ENCODE results near the gene MON2. TPM values are rescaled to one million over a fixed set of nuclear protein-coding genes. Genes with fewer than 3 reads are reported as not detected.

MON2 gene
- total and polyA plus RNA-seq, 2 of the 8 experiments (the other 6 are each of a cell fraction or from before 2014, with no cell fraction given) = 3.8 to 21.8 TPM

DNA sequence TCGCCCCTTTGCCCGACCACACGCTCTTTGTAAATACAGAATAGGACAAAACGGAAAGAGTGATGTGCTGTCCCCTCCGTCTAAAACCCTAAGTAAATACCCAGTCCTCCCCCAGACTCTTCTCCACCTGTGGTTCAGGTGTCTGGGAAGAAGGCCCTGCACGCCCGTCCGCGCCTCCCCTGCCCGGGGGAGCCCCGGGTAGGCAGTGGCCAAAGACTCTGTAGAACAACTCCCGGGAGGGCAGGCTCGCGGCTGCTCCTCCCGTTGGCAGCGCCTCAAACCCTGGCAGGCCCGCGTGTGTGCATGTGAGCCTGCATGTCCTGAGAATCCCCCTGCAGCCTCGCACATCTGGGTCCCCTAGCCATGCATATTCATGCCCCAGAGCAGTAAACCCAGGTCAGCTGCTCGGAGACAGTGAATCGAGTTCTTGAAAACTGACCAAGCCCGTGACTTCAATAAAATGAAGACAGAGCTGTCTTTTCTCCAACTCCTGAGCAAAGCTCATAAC is 165.8 kb downstream of the MON2 start:
- POLR2A ChIA-PET (ENCODE audit: partially characterized antibody) = interaction anchor here (1.1 to 1.7 kb wide), 4 partner anchors 8 to 30 kb away, joined by 3 to 5 read pairs (median 4); no protein-coding TSS in a partner anchor
- TF ChIP-seq, protein P1, sequence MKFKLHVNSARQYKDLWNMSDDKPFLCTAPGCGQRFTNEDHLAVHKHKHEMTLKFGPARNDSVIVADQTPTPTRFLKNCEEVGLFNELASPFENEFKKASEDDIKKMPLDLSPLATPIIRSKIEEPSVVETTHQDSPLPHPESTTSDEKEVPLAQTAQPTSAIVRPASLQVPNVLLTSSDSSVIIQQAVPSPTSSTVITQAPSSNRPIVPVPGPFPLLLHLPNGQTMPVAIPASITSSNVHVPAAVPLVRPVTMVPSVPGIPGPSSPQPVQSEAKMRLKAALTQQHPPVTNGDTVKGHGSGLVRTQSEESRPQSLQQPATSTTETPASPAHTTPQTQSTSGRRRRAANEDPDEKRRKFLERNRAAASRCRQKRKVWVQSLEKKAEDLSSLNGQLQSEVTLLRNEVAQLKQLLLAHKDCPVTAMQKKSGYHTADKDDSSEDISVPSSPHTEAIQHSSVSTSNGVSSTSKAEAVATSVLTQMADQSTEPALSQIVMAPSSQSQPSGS (IDR thresholded peaks at IDR 0.05; ENCODE audit: low read length) = no peak
- TF ChIP-seq BACH1 (IDR thresholded peaks at IDR 0.05; ENCODE audit: low read length) (no peak), SIX5 (IDR thresholded peaks at IDR 0.05; ENCODE audit: low read depth, low read length) (no peak), TEAD4 (IDR thresholded peaks at IDR 0.05; ENCODE audit: low read depth, low read length) (no peak), EGR1 (IDR thresholded peaks at IDR 0.05; ENCODE audit: borderline replicate concordance, low read depth, low read length) (no peak), RXRA (IDR thresholded peaks at IDR 0.05; ENCODE audit: insufficient read depth, low read depth, low read length) (no peak), CHD2 (IDR thresholded peaks at IDR 0.05; ENCODE audit: low read length) (no peak), SIRT6 (IDR thresholded peaks at IDR 0.05; ENCODE audit: low read length) (no peak)
- TF ChIP-seq, protein P2, sequence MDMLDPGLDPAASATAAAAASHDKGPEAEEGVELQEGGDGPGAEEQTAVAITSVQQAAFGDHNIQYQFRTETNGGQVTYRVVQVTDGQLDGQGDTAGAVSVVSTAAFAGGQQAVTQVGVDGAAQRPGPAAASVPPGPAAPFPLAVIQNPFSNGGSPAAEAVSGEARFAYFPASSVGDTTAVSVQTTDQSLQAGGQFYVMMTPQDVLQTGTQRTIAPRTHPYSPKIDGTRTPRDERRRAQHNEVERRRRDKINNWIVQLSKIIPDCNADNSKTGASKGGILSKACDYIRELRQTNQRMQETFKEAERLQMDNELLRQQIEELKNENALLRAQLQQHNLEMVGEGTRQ (IDR thresholded peaks at IDR 0.05; ENCODE audit: low read length) = no peak
- TF ChIP-seq, protein P3, sequence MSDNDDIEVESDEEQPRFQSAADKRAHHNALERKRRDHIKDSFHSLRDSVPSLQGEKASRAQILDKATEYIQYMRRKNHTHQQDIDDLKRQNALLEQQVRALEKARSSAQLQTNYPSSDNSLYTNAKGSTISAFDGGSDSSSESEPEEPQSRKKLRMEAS (IDR thresholded peaks at IDR 0.05) = peak; percentile 95

More for the DNA sequence above, 165.8 kb downstream of the MON2 start:
- H2BK12ac ChIP-seq (ENCODE audit: low read depth, low read length) = peak overlapping the region; percentile 82; the same call in 1 of the 2 replicates
- H3K4me1 ChIP-seq (replicated peaks in 1 of 4; ENCODE audit: control insufficient read depth in 3 of 4, insufficient read depth in 4 of 4, low read length in 3 of 4) = peaks cover 15 to 25% (median 19%) of the 10 kb centered on the region in 4 experiments
- H3K9me3 ChIP-seq (ENCODE audit: insufficient read depth in 2 of 2, low read depth in 1 of 2, low read length in 1 of 2) = no peaks in the 10 kb centered on the region
- peak overlapping the region; percentile 47 for H4K91ac ChIP-seq (replicated peaks; ENCODE audit: insufficient read length, low read length)
- no peak overlapping the region for H3K4ac ChIP-seq (replicated peaks; ENCODE audit: insufficient read length, low read depth, low read length)
- 0 out of 2 replicates have a peak overlapping the region, but pooled peaks have one; percentile 24 for H2BK20ac ChIP-seq (ENCODE audit: low read length)
- no peak overlapping the region; the same call in 1 of the 2 replicates for H2AFZ ChIP-seq (ENCODE audit: low read length)
- no peak overlapping the region for H2BK120ac ChIP-seq (replicated peaks; ENCODE audit: low read depth, low read length)
- FAIRE-seq = no peak
- H3K36me3 ChIP-seq (ENCODE audit: control insufficient read depth in 2 of 4, insufficient read depth in 4 of 4, low read length in 3 of 4) = no peaks in the 10 kb centered on the region
- H3K79me1 ChIP-seq (ENCODE audit: low read depth, low read length) = no peaks in the 10 kb centered on the region
- no peaks in the 10 kb centered on the region for H4K20me1 ChIP-seq (replicated peaks in 1 of 2; ENCODE audit: control insufficient read depth in 1 of 2, insufficient read depth in 2 of 2, low read length in 2 of 2)
- H3K4me3 ChIP-seq (ENCODE audit: extremely low read depth in 1 of 4, insufficient read depth in 2 of 4, low read depth in 3 of 4, low read length in 4 of 4) = peak overlapping the region; percentile 42 to 67 (median 50)
- H4K5ac ChIP-seq (ENCODE audit: insufficient read length, low read depth, low read length) = no peak overlapping the region
- H3K27me3 ChIP-seq (replicated peaks in 1 of 4; ENCODE audit: control insufficient read depth in 3 of 4, extremely low read depth in 1 of 4, insufficient read depth in 3 of 4, low read length in 3 of 4) = peaks cover 2 to 39% (median 31%) of the 10 kb centered on the region in 4 experiments
- H3K23ac ChIP-seq (ENCODE audit: insufficient read length) = no peak overlapping the region
- H4K8ac ChIP-seq (ENCODE audit: extremely low read depth, insufficient read depth, low read length) = no peak overlapping the region; the same call in 1 of the 2 replicates
- peaks cover 7% of the 10 kb centered on the region; the same call in 1 of the 2 replicates for H3K23me2 ChIP-seq (ENCODE audit: low read depth, low read length)
- H3K56ac ChIP-seq (replicated peaks; ENCODE audit: insufficient read length, low read depth, low read length) = peak overlapping the region; percentile 22
- 9% methylated on average over 22 of the region's 22 CpGs; no CpG with 5 or more reads in 1 of the 2 experiments for WGBS, 2 experiments (ENCODE audit: extremely low coverage in 1 of 2, insufficient coverage in 1 of 2, insufficient read length in 1 of 2, insufficient replicate concordance in 2 of 2, low coverage in 1 of 2, low lambda C conversion rate in 2 of 2, missing lambda C conversion rate in 1 of 2)
- H3K79me2 ChIP-seq (ENCODE audit: control insufficient read depth in 1 of 2, insufficient read depth in 2 of 2, low read length in 2 of 2) = no peaks in the 10 kb centered on the region
- H3K27ac ChIP-seq (ENCODE audit: low read depth, low read length) = no peak overlapping the region
- no peak overlapping the region for H3K9ac ChIP-seq (replicated peaks in 1 of 4; ENCODE audit: extremely low read depth in 1 of 4, low read depth in 3 of 4, low read length in 3 of 4)
- no peak overlapping the region for H2AK5ac ChIP-seq (ENCODE audit: low read depth, low read length)
- peak in 1 of 2 experiments; percentile 70 for DNase-seq (ENCODE audit: low read depth in 1 of 2, low spot score in 2 of 2)
- peak overlapping the region; percentile 57; the same call in 1 of the 2 replicates for H3K18ac ChIP-seq (ENCODE audit: extremely low read depth, low read length)
- H3K14ac ChIP-seq (ENCODE audit: insufficient read length) = no peak overlapping the region
- H3K4me2 ChIP-seq (ENCODE audit: insufficient read depth in 1 of 2, low read depth in 2 of 2, low read length in 2 of 2) = peak overlapping the region; percentile 80 to 99
- H2BK5ac ChIP-seq (ENCODE audit: low read depth, low read length) = peak overlapping the region; percentile 37; the same call in 1 of the 2 replicates
- no peak overlapping the region for H2BK15ac ChIP-seq (ENCODE audit: low read length)
- CTCF ChIA-PET (ENCODE audit: partially characterized antibody) = interaction anchor here (0.7 to 1.8 kb wide), 10 partner anchors 9 to 164 kb away, joined by 3 to 7 read pairs (median 3); no protein-coding TSS in a partner anchor
